Astrocyte (in vitro differentiated cells and primary cell): ENCODE data around the gene COL2A1. TPM values are rescaled to one million over a fixed set of nuclear protein-coding genes. Genes with fewer than 3 reads are reported as not detected.

ENCODE experiments used
- DNase-seq: peaks from one replicate; pipeline ENCODE4 v3.0.0-alpha.2; 2010; ENCODE audit warnings: low read depth
- FAIRE-seq: peaks from 2 replicates; lab custom pipeline; 2011; peaks lifted over from hg19 to GRCh38; lab: Jason Lieb, UNC
- H2AFZ ChIP-seq: 2 replicates; pipeline ENCODE4 v1.6.0; 2012; ENCODE audit warnings: low read depth, low read length, inconsistent platforms
- H3K27ac ChIP-seq: 2 replicates; pipeline ENCODE4 v1.5.1; 2011; ENCODE audit warnings: low read depth, low read length, inconsistent platforms
- H3K27me3 ChIP-seq: 2 replicates; pipeline ENCODE4 v1.6.0; 2011; ENCODE audit warnings: low read length, inconsistent platforms; ENCODE audit not compliant: insufficient read depth
- H3K36me3 ChIP-seq: 2 replicates; pipeline ENCODE4 v1.5.1; 2011; ENCODE audit warnings: low read length, inconsistent platforms; ENCODE audit not compliant: insufficient read depth
- H3K4me1 ChIP-seq: 2 replicates; pipeline ENCODE4 v1.5.1; 2011; ENCODE audit warnings: low read length, inconsistent platforms; ENCODE audit not compliant: insufficient read depth
- H3K4me2 ChIP-seq: 2 replicates; pipeline ENCODE4 v1.6.0; 2012; ENCODE audit warnings: low read length, inconsistent platforms
- H3K4me3 ChIP-seq: 2 replicates; pipeline ENCODE4 v1.5.1; 2011; ENCODE audit warnings: low read depth, mild to moderate bottlenecking, low read length, inconsistent platforms; ENCODE audit not compliant: insufficient read depth
- H3K79me2 ChIP-seq: 2 replicates; pipeline ENCODE4 v1.6.0; 2012; ENCODE audit warnings: mild to moderate bottlenecking, low read length, inconsistent platforms; ENCODE audit not compliant: insufficient read depth
- H3K9ac ChIP-seq: 2 replicates; pipeline ENCODE4 v1.6.0; 2012; ENCODE audit warnings: mild to moderate bottlenecking, low read length, inconsistent platforms
- H3K9me3 ChIP-seq: 2 replicates; pipeline ENCODE4 v1.5.1; 2012; ENCODE audit warnings: low read depth, mild to moderate bottlenecking, low read length, inconsistent platforms; ENCODE audit not compliant: insufficient read depth
- H4K20me1 ChIP-seq: 2 replicates; pipeline ENCODE4 v1.6.0; 2012; ENCODE audit warnings: low read length, inconsistent platforms; ENCODE audit not compliant: insufficient read depth
- H3K27ac Mint-ChIP-seq: one replicate; pipeline ENCODE4 v1.8.0; 2021; ENCODE audit warnings: mild to moderate bottlenecking, mixed read lengths; ENCODE audit not compliant: unreplicated experiment
- H3K27me3 Mint-ChIP-seq: one replicate; pipeline ENCODE4 v1.8.0; 2021; ENCODE audit warnings: low read depth, mixed read lengths; ENCODE audit not compliant: unreplicated experiment
- H3K36me3 Mint-ChIP-seq: one replicate; pipeline ENCODE4 v1.8.0; 2021; ENCODE audit warnings: low read depth, mixed read lengths; ENCODE audit not compliant: unreplicated experiment
- H3K4me1 Mint-ChIP-seq: one replicate; pipeline ENCODE4 v1.8.0; 2021; ENCODE audit warnings: low read depth, mixed read lengths; ENCODE audit not compliant: unreplicated experiment
- H3K4me3 Mint-ChIP-seq: one replicate; pipeline ENCODE4 v1.8.0; 2021; ENCODE audit warnings: mild to moderate bottlenecking, moderate library complexity, mixed read lengths; ENCODE audit not compliant: unreplicated experiment
- H3K9me3 Mint-ChIP-seq: one replicate; pipeline ENCODE4 v1.8.0; 2021; ENCODE audit warnings: mild to moderate bottlenecking, mixed read lengths; ENCODE audit not compliant: unreplicated experiment
- EZH2 ChIP-seq: IDR thresholded peaks from 2 replicates; pipeline ENCODE4 v1.6.1; 2012; ENCODE audit warnings: mild to moderate bottlenecking, low read length, inconsistent platforms; ENCODE audit not compliant: insufficient read depth
- total RNA-seq: library from RNA; stranded (reverse); gene quantifications from 2 replicates; pipeline ENCODE4 v1.2.1, GENCODE V29; 2021
- TF ChIP-seq, protein P1 (sequence below): IDR thresholded peaks from 2 replicates; pipeline ENCODE4 v1.5.1; 2011; ENCODE audit warnings: low read depth, mild to moderate bottlenecking, inconsistent platforms, low read length, moderate library complexity; ENCODE audit not compliant: insufficient read depth

The COL2A1 gene
- total RNA-seq, 1 donor from 2014 or later, result 20.3 TPM

- H3K27ac Mint-ChIP-seq, result no peak overlapping the region
- Histone ChIP-seq H3K27ac (no peak overlapping the region), H3K4me3 (no peak overlapping the region), H3K27me3 (no peaks in the 10 kb centered on the region), H3K4me1 (no peaks in the 10 kb centered on the region), H3K36me3 (peaks cover 23% of the 10 kb centered on the region), H3K4me2 (no peak overlapping the region), H4K20me1 (no peaks in the 10 kb centered on the region), H2AFZ (no peak overlapping the region), H3K9me3 (no peaks in the 10 kb centered on the region), H3K79me2 (no peaks in the 10 kb centered on the region), H3K9ac (no peak overlapping the region)
- no peak overlapping the region for H3K4me3 Mint-ChIP-seq
- FAIRE-seq (no peak), DNase-seq (no peak)
- no peaks in the 10 kb centered on the region for H3K4me1 Mint-ChIP-seq
- TF ChIP-seq, protein P1, sequence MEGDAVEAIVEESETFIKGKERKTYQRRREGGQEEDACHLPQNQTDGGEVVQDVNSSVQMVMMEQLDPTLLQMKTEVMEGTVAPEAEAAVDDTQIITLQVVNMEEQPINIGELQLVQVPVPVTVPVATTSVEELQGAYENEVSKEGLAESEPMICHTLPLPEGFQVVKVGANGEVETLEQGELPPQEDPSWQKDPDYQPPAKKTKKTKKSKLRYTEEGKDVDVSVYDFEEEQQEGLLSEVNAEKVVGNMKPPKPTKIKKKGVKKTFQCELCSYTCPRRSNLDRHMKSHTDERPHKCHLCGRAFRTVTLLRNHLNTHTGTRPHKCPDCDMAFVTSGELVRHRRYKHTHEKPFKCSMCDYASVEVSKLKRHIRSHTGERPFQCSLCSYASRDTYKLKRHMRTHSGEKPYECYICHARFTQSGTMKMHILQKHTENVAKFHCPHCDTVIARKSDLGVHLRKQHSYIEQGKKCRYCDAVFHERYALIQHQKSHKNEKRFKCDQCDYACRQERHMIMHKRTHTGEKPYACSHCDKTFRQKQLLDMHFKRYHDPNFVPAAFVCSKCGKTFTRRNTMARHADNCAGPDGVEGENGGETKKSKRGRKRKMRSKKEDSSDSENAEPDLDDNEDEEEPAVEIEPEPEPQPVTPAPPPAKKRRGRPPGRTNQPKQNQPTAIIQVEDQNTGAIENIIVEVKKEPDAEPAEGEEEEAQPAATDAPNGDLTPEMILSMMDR, result no peak
- TF ChIP-seq EZH2, result no peak
- H3K9me3 Mint-ChIP-seq, result no peaks in the 10 kb centered on the region
- no peaks in the 10 kb centered on the region for H3K27me3 Mint-ChIP-seq
- peaks cover 9% of the 10 kb centered on the region for H3K36me3 Mint-ChIP-seq
Measured at GRCh38 chr12:48044396-48044795, 40.1 kb upstream of the COL2A1 start.

- Histone ChIP-seq H3K4me2 (no peak overlapping the region), H3K9me3 (no peaks in the 10 kb centered on the region), H2AFZ (no peak overlapping the region), H3K9ac (no peak overlapping the region), H3K27ac (no peak overlapping the region), H3K27me3 (no peaks in the 10 kb centered on the region), H3K36me3 (peaks cover 23% of the 10 kb centered on the region), H3K4me1 (no peaks in the 10 kb centered on the region), H3K4me3 (no peak overlapping the region), H4K20me1 (no peaks in the 10 kb centered on the region), H3K79me2 (no peaks in the 10 kb centered on the region)
- H3K27ac Mint-ChIP-seq, result no peak overlapping the region
- FAIRE-seq (no peak), DNase-seq (no peak)
- no peak for TF ChIP-seq EZH2
- TF ChIP-seq, protein P1, result no peak
- H3K4me1 Mint-ChIP-seq, result no peaks in the 10 kb centered on the region
- peaks cover 9% of the 10 kb centered on the region for H3K36me3 Mint-ChIP-seq
- H3K27me3 Mint-ChIP-seq, result no peaks in the 10 kb centered on the region
- no peak overlapping the region for H3K4me3 Mint-ChIP-seq
- no peaks in the 10 kb centered on the region for H3K9me3 Mint-ChIP-seq
Measured at GRCh38 chr12:48043771-48044170, 39.5 kb upstream of the COL2A1 start.

DNA sequence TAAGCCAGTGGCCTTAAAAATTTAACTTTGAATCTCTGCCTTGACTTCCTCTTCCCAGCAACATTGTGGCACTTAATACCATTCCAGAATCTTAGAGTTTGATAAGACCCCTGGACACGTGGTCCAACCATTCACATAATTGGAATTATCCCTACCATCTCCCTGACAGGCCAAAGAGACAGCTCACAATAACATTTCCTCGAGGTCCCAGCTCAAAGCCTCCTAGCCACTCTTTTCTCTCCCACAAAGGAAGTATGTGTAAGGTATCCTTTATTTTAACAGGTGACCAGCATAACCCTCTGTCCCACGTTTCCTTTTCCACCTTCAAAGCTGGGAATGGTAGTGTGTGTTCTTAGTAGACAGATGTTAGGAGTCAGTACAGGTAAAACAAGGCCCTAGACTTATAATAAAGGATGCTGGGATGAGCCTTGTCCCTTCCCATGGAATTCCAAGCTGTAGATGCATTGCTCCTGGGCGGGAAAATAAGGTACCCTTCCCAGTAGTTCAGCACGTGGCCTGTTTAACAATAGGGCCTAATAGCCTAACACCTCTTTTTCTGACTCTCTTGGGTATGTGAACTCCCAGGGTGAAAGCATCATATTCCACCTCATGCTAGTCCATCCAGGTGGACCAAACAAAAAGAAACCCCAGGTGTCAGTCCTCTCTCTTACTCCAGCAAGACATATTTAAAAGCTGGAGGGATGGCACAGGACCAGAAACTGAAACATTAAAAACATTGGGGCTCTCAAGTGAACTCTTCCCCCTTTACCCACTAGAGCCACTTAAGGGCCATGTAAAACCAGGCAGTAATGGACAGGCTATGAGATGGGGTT is 37.5 kb upstream of the COL2A1 start:
- H3K4me2 ChIP-seq, result no peak overlapping the region
- TF ChIP-seq EZH2, result no peak
- TF ChIP-seq, protein P1, result no peak
- no peaks in the 10 kb centered on the region for H3K9me3 ChIP-seq
- H4K20me1 ChIP-seq, result no peaks in the 10 kb centered on the region
- H2AFZ ChIP-seq, result no peak overlapping the region
- peaks cover 9% of the 10 kb centered on the region for H3K4me1 ChIP-seq
- no peak overlapping the region for H3K9ac ChIP-seq
- Mint-ChIP-seq H3K4me1 (peaks cover 12% of the 10 kb centered on the region), H3K4me3 (no peak overlapping the region), H3K36me3 (peaks cover 9% of the 10 kb centered on the region), H3K27ac (no peak overlapping the region), H3K9me3 (no peaks in the 10 kb centered on the region), H3K27me3 (no peaks in the 10 kb centered on the region)
- FAIRE-seq (no peak), DNase-seq (no peak)
- H3K27ac ChIP-seq, result no peak overlapping the region
- H3K79me2 ChIP-seq, result no peaks in the 10 kb centered on the region
- no peaks in the 10 kb centered on the region for H3K27me3 ChIP-seq
- no peak overlapping the region for H3K4me3 ChIP-seq
- peaks cover 15% of the 10 kb centered on the region for H3K36me3 ChIP-seq
